IPS DF 6.9 (cell line): ENCODE results near the gene GPRC5D.

ENCODE experiments used
- DNase-seq: peaks from one replicate; pipeline ENCODE4 v3.0.0-alpha.2; 2013; ENCODE audit warnings: low read depth, low spot score
- H3K27ac ChIP-seq: one replicate; pipeline ENCODE4 v1.5.1; 2013; ENCODE audit warnings: low read length, control low read depth
- H3K27me3 ChIP-seq: 2 replicates; pipeline ENCODE4 v1.6.1; 2013; ENCODE audit warnings: mild to moderate bottlenecking, low read length; ENCODE audit not compliant: control insufficient read depth, insufficient read depth
- H3K36me3 ChIP-seq: 2 replicates; pipeline ENCODE4 v1.6.1; 2013; ENCODE audit warnings: low read length; ENCODE audit not compliant: control insufficient read depth, insufficient read depth
- H3K4me1 ChIP-seq: 2 replicates; pipeline ENCODE4 v1.6.1; 2013; ENCODE audit warnings: low read length; ENCODE audit not compliant: control insufficient read depth, insufficient read depth
- H3K4me3 ChIP-seq: 2 replicates; pipeline ENCODE4 v1.5.1; 2013; ENCODE audit warnings: mild to moderate bottlenecking, low read length
- H3K9me3 ChIP-seq: 2 replicates; pipeline ENCODE4 v1.6.1; 2013; ENCODE audit warnings: low read length, inconsistent platforms; ENCODE audit not compliant: control insufficient read depth, insufficient read depth
- WGBS: extraction: QIAGEN DNeasy Blood & Tissue Kit; methylation state at CpG from one replicate; pipeline ENCODE4 v1.1.7; 2013; ENCODE audit warnings: mixed read lengths, missing lambda C conversion rate; ENCODE audit not compliant: insufficient read length, insufficient coverage; 5-methylcytosine and 5-hydroxymethylcytosine counted together

GPRC5D gene

DNA sequence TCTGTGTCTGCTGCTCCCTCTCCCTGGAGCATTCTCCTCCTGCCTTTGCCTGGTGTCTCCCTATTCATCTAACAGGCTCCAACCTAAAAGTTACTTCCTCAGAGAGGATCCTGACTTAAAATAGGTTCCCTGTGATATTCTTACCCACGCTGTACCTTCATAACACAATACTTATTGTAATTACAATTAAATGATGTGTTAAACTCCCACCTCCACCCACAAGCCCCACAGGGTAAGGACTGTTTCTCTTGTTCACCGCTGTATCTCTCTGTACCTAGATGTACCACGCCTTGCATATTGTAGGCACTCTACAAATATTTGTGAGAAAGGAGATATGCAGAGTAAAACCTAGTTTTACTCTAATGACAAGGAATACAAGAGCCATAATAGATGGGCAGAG lies 43.1 kb upstream of the GPRC5D start:
- whole genome bisulfite sequencing: no CpG with 5 or more reads among the region's 3 CpGs
- Histone ChIP-seq H3K27me3 (no peaks in the 10 kb centered on the region), H3K4me3 (no peak overlapping the region), H3K9me3 (no peaks in the 10 kb centered on the region), H3K27ac (no peak overlapping the region), H3K36me3 (no peaks in the 10 kb centered on the region), H3K4me1 (0 out of 2 replicates have a peak, but pooled peaks cover 1% of the 10 kb centered on the region)
- DNase-seq: no peak

- no peaks in the 10 kb centered on the region for H3K27me3 ChIP-seq
- H3K4me3 ChIP-seq: no peak overlapping the region
- no CpG with 5 or more reads among the region's 4 CpGs for WGBS
- H3K36me3 ChIP-seq: no peaks in the 10 kb centered on the region
- H3K9me3 ChIP-seq: no peaks in the 10 kb centered on the region
- 0 out of 2 replicates have a peak, but pooled peaks cover 1% of the 10 kb centered on the region for H3K4me1 ChIP-seq
- H3K27ac ChIP-seq: no peak overlapping the region
- no peak for DNase-seq
Observed at GRCh38 chr12:12993367-12993766, 41.4 kb upstream of the GPRC5D start.

DNA sequence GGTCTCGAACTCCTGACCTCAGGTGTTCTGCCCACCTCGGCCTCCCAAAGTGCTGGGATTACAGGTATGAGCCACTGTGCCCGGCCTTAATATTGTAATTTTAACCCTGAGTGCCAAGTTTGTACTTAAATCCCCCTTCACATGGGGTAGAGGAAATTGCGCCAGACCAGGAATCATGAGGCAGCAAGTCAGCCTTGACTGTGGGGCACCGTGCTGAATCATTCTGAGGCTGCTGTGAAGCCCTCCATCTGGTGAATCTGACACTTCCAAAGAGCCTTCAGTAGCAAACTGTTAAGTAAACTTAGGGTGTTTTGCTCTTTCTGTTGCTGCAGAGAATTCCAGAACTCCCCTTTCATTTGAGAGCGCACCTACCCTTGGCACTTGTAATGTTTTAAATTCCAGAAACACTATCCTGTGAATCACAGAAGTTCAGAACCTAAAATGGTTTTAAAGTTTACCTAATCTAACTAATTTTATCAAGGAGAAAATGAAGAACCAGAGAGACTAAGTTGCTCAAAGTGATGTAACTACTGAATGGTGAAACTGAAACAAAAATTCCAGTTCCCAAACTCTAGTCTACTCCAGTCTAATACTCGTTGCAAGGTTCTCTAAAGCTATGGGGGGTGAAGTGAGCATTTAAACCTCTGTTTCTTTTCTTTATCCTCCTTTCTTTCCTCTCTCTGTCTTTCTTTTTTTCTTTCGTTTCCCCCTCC lies 40.6 kb upstream of the GPRC5D start:
- no CpG with 5 or more reads among the region's 8 CpGs for WGBS
- Histone ChIP-seq H3K4me1 (0 out of 2 replicates have a peak, but pooled peaks cover 1% of the 10 kb centered on the region), H3K9me3 (no peaks in the 10 kb centered on the region), H3K36me3 (no peaks in the 10 kb centered on the region), H3K27me3 (no peaks in the 10 kb centered on the region), H3K27ac (no peak overlapping the region), H3K4me3 (no peak overlapping the region)
- DNase-seq: no peak

DNA sequence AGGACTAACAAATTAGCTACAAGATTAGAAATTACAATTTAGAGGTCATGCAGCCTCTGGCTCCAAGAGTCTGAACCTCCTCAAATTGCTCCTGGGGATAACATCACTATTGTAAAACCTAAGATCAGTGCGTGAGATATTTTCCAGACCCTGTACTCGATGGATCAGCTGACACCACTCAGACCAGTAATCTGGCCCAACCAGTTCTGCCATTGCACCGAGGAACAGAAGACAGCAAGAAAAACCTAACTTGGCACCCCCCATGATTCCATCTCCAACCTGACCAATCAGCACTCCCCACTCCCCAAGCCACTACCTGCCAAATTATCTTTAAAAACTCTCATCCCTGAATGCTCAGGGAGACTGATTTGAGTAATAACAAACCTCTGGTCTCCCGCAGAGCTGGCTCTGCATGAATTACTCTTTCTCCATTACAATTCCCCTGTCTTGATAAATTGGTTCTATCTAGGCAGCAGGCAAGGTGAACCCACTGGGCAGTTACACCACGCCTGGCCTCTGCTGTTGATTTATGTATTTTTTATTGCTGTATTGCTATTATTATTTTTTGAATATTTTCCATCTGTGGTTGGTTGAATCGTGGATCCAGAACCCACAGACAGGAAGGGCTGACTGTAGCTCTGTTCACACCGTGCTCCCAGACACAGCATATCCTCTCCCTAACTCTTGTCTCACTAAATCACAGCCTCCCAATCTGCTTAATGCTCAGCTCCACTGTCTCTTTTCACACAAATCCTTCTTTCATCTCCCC lies 38.9 kb upstream of the GPRC5D start:
- Histone ChIP-seq H3K27ac (no peak overlapping the region), H3K4me3 (no peak overlapping the region), H3K4me1 (0 out of 2 replicates have a peak, but pooled peaks cover 1% of the 10 kb centered on the region), H3K9me3 (no peaks in the 10 kb centered on the region), H3K36me3 (0 out of 2 replicates have a peak, but pooled peaks cover 4% of the 10 kb centered on the region), H3K27me3 (no peaks in the 10 kb centered on the region)
- no peak for DNase-seq
- WGBS: no CpG with 5 or more reads among the region's 7 CpGs

DNA sequence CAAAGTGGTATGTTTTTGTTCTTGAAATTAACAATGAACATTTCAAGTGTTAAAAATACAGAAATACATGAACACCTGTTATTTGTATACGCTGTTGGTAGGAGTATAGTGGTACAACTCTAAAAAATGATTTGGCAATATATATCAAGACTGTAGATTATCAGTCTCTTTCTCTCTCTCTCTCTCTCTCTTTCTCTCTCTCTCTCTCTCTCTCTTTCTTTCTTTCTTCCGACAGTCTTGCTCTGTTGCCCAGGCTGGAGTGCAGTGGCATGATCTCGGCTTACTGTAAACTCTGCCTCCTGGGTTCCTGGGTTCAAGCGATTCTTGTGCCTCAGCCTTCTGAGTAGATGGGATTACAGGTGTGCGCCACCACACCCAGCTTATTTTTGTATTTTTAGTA lies 35.5 kb upstream of the GPRC5D start:
- Histone ChIP-seq H3K27me3 (no peaks in the 10 kb centered on the region), H3K4me1 (0 out of 2 replicates have a peak, but pooled peaks cover 1% of the 10 kb centered on the region), H3K27ac (no peak overlapping the region), H3K4me3 (no peak overlapping the region), H3K9me3 (no peaks in the 10 kb centered on the region), H3K36me3 (peaks cover 7% of the 10 kb centered on the region; the same call in 1 of the 2 replicates)
- DNase-seq: no peak
- no CpG with 5 or more reads among the region's 5 CpGs for WGBS

- Histone ChIP-seq H3K27me3 (no peaks in the 10 kb centered on the region), H3K36me3 (peaks cover 7% of the 10 kb centered on the region; the same call in 1 of the 2 replicates)
- WGBS: no CpG with 5 or more reads among the region's 10 CpGs
Observed at GRCh38 chr12:12986775-12987331, 34.9 kb upstream of the GPRC5D start.

DNA sequence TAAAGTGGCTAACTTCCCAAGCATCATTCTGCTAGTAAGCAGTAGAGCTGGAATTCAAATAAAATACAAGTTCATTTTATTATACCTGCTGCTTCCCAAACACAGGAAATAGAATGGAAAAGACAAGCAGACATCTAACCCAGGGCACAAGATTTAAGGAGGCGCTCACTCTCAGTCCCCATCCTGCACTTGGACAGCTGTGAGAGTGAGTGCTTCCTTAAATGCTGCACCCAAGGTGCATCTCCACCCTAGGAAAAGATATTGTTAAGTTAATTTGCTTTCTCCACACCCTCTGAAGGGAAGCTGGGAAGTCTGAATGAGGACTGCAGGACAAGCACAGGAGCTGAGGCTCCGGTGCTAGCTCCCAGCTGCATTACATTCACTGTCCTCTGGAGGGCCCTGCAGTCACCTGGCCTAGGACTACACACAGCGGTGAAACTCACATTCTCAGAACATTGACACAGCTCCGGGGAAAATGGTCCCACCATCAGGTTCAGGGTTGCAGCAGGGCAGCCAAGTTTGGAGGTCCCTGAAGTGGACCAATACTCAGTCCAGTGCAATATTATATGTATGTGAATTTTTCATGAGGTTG lies 33.9 kb upstream of the GPRC5D start:
- Histone ChIP-seq H3K27ac (no peak overlapping the region), H3K27me3 (no peaks in the 10 kb centered on the region), H3K36me3 (peaks cover 7% of the 10 kb centered on the region; the same call in 1 of the 2 replicates), H3K4me3 (no peak overlapping the region), H3K4me1 (no peaks in the 10 kb centered on the region), H3K9me3 (no peaks in the 10 kb centered on the region)
- WGBS: no CpG with 5 or more reads among the region's 4 CpGs
- no peak for DNase-seq

More at GRCh38 chr12:12986775-12987331, 34.9 kb upstream of the GPRC5D start:
- H3K9me3 ChIP-seq: no peaks in the 10 kb centered on the region
- 0 out of 2 replicates have a peak, but pooled peaks cover 1% of the 10 kb centered on the region for H3K4me1 ChIP-seq
- H3K27ac ChIP-seq: no peak overlapping the region
- H3K4me3 ChIP-seq: no peak overlapping the region
- DNase-seq: no peak

DNA sequence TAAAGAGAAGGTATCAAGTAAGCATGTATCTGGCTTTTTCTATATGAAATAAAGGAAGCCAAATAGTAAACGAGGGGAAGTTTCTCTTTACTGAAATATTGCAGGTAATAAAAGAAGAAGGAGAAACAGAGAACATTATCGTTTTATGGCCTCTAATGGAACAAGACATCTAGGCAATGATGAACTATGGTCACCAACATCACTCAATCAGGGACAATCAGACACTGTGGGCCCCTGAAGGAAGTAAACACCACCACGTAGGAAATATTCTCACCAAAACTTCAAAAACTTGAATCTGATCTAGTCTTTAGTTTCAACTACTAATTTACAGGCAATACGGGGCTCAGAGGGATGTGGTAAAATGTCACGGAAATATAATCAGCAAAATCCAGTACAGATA lies 32.2 kb upstream of the GPRC5D start:
- H3K36me3 ChIP-seq: peaks cover 7% of the 10 kb centered on the region; the same call in 1 of the 2 replicates
- no CpG with 5 or more reads among the region's 5 CpGs for WGBS

GRCh38 chr12:12983420-12984035 lies 31.6 kb upstream of the GPRC5D start:
- Histone ChIP-seq H3K27ac (no peak overlapping the region), H3K27me3 (no peaks in the 10 kb centered on the region), H3K9me3 (no peaks in the 10 kb centered on the region), H3K4me3 (no peak overlapping the region), H3K4me1 (0 out of 2 replicates have a peak, but pooled peaks cover 1% of the 10 kb centered on the region), H3K36me3 (peaks cover 7% of the 10 kb centered on the region; the same call in 1 of the 2 replicates)
- WGBS: no CpG with 5 or more reads among the region's 9 CpGs
- DNase-seq: no peak

More for the DNA sequence above, 32.2 kb upstream of the GPRC5D start:
- Histone ChIP-seq H3K27me3 (no peaks in the 10 kb centered on the region), H3K4me1 (0 out of 2 replicates have a peak, but pooled peaks cover 1% of the 10 kb centered on the region), H3K9me3 (no peaks in the 10 kb centered on the region), H3K4me3 (no peak overlapping the region), H3K27ac (no peak overlapping the region)
- no peak for DNase-seq
